ENCODE measurements around the gene PCSK6.

DNA sequence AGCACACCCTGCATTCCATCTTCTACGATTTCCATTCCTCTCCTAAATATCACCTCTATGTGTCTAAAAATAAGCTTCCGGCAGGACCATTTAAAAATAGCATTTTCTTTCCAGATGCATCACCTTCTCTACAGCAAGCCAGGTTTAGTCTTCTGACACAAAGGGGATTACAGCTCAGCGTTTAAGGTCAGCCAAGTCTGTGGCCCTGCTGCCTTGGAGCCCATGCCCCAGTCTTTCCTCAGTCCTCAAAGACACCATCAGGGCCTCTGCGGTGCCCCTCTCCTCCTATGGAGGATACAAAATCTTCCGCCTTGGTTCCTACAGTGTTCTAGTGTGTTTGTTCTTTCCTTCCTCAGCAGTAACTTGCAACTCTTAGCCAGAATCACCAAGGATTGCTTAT lies 216.0 kb downstream of the PCSK6 start:
- TF ChIP-seq POLR2A (IDR thresholded peaks at IDR 0.05; ENCODE audit: low read length), result no peak
- TF ChIP-seq GATA1 (IDR thresholded peaks at IDR 0.05; ENCODE audit: low read depth, low read length), result no peak

Measured in erythroblast (primary cell).